Right ventricle myocardium inferior (tissue), 1 donor: Measurements from ENCODE around the gene B3GAT3. TPM values are rescaled to one million over a fixed set of nuclear protein-coding genes. Genes with fewer than 3 reads are reported as not detected.
"Not testable (repeated sequence)": the region's sequence is repeated elsewhere in the genome, so short reads cannot be mapped to it uniquely, and the experiment has no call there.

Experiments
- ATAC-seq: fragments of 200-7000 bp; cut with Tn5 transposase; one replicate; pipeline ENCODE4 v1.9.1; 2020; ENCODE audit warnings: mild to moderate bottlenecking, moderate library complexity
- DNase-seq: peaks from one replicate; pipeline ENCODE4 v3.0.0; 2021; ENCODE audit errors: missing footprints
- intact Hi-C: fragments of 100-400 bp; cut with DNase I; formaldehyde crosslinking; loops from one replicate; pipeline ENCODE4 v1.11.0; 2022
- total RNA-seq: library from RNA; stranded (reverse); fragmentation: NEBNext Ultra II Directional; extraction: Animal tissue kit (Norgen Biotek cat#: 25700); gene quantifications from one replicate; pipeline ENCODE4 v1.2.1, GENCODE V29; 2021
- donor health status: DM: no; HTN: yes; CAD: no; lungs with severe emphysema.

B3GAT3 gene
- total RNA-seq, 1 donor from 2014 or later = 12.8 TPM

DNA sequence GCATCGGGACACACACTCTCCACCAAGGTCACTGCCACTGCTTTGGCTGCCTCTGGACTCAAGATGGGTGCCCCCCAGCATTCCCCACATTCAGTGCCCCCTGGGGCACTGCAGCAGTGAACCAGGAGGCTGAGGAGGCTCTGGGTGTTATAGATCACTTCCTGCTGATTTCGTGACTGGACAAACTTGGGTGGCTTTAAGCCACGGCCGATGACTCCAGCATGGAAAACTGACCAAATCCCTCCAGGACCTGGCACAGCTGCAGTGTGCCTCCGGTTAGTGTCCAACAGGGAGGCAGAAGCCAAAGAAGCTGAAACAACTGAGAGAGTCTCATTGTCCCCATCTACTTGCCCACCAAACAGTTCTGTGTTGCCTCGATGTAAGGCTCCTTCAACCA lies 25.8 kb upstream of the B3GAT3 start:
- intact Hi-C loops = no loop called here
- DNase-seq (no peak), ATAC-seq (no peak)

DNA sequence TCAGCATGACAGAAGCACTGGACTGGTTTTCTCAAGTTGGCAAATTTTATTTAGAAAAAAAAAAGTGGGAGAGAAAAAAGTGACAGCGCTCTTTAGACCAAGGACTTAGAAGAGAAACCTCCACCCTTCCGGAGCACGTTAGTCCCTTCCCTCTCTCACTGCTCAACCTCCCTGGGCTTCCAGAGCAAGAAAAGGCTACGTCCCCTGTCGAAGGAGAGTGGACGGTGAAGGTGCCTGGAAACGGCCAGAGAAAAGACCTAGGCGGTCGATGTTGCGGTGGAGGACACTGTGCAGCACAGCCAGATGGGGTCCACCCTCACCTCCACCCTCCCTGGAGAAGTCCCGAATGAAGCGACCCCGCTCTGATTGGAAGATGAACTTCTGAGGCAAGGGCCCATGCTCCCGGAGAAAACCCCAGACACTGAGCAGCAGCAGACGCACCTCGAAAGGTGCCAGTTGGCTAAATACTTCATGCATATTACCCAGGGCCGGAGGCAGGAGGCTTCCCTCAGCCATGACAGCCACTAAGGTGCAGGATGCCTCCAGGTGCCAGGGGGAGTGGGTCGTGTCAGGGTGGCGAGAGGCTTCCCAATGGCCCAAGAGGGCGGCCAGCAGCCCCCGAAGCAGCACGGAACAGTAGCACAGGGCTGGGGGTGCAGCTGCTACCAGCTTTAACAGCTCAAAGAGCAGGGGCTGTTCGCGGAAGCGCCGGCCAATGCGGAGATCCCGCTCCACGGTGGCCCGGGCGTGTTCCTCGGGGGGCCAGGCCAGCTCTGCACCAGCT lies 25.2 kb upstream of the B3GAT3 start:
- DNase-seq (no peak), ATAC-seq (no peak)
- intact Hi-C loops = no loop called here

DNA sequence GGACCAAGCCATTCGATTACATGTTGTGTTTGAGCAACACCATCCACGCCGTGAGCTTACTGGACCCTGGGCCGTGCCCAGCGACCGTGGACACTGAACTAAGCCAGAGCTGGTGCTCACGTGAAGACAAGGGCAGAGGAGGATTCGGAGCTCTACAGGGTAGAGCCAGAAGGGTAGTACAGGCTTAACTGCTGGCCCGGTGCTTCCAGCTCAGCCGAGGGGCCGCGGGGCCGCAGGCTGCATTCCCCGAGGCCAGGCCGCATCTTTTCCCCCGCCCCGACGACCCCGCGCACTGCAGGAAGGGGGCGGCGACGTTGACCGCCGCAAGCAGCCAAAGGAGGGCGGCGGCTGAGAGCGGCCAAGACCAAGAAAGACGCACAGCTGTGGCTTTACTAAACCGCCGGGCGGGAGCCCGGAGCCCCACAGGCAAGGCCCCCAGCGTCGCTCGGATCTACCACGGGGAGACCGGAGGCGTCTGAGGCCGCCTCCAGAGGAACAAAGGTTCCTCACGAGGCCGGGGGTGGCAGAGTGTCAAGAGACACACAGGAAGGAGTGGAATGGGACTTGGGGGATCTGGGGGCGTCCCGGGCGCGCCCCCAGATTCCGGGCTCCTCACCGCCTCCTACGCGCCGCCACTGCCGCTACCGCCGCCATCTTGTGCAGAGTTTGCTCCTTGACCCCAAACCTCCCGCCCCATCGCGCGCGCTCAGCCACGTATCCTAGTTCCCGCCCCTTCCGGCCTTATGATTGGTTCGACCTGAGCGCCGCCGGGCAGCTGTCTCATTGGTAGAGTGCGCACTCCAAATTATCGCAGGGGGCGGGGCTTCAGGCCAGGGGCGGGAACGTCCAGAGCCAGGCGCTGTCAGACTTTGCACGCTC lies 24.4 kb upstream of the B3GAT3 start, which contains the start of gene GANAB:
Gene GANAB (minus strand): TSS at position 668 of the 879 bp plus-strand sequence. CDS start 14 bp downstream, at position 654.
- peak; percentile 100 for DNase-seq
- ATAC-seq = peak; percentile 98
- intact Hi-C loops = loop anchor here (2.0 kb wide), 1 partner anchor 23 kb away; no protein-coding TSS in a partner anchor

DNA sequence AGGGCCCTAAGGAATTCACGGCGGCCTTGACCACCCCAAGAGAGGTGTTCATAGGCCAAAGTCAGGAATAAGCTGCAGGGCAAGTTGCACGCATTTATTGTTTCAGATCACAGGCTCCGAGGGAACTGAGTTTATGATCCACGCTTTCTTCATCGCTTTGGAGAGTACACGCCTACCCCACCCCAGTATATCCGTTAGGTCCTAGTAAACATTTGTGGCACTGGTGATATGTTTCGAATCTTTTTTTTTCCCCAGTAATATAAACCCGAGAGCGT lies 23.8 kb upstream of the B3GAT3 start:
- intact Hi-C loops = loop anchor here (2.0 kb wide), 1 partner anchor 23 kb away; no protein-coding TSS in a partner anchor
- DNase-seq = no peak
- ATAC-seq = no peak

DNA sequence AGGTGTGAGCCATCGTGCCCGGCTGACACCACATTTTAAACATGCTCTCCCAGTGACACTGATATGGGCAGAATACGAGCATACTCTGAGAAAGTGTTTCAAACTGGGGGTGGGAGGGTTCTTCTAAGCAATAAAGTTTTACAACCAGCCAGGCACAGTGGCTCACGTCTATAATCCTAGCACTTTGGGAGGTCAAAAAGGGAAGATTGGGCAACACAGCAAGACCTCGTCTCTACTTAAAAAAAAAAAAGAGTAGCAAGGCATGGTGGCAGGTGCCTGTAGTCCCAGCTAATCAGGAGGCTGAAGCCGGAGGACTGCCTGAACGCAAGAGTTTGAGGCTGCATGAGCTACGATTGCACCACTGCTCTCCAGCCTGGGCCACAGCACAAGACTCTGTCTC lies 22.4 kb upstream of the B3GAT3 start:
- intact Hi-C loops = loop anchor here (2.0 kb wide), 1 partner anchor 21 kb away; no protein-coding TSS in a partner anchor
- DNase-seq (no peak), ATAC-seq (no peak)

DNA sequence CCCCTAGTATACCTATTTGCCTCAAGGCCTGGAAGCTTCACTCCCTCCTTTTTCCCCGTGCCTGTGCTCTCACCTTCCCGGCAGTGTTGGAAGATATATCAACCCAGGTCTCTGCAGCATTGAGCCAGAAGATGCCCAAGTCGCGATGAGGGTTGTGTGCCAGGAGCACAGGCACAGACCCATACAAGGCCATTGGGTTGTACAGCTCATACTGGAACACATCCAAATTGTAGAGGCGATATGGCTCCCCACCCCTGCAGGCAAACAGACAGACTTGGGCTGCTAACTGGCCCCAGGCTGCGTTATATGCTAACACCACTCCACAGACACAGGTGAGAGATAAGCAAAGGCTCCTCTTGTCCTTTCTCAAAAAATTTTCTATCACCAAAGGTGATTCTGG lies 10.7 kb upstream of the B3GAT3 start:
- intact Hi-C loops = no loop called here
- ATAC-seq (no peak), DNase-seq (no peak)

DNA sequence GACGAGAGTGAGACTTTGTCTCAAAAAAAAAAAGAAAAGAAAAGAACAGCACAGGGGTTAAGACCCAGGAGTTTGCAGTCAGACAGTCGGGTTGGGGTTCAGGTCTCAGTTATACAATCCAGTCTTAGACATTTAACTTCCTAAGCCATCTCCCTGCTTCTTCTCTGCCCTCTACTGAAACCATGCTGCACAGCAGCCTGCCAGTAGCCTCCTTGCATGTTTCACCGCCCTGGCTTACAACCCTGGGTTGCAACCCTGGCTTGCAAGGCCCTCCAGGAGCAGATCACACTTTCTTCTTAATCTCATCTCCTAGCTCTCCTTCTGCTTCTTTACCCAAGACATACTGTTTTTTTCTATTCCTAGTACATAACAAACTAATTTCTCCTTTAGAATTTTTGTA lies 5.9 kb upstream of the B3GAT3 start:
- DNase-seq (no peak), ATAC-seq (no peak)
- intact Hi-C loops = no loop called here

DNA sequence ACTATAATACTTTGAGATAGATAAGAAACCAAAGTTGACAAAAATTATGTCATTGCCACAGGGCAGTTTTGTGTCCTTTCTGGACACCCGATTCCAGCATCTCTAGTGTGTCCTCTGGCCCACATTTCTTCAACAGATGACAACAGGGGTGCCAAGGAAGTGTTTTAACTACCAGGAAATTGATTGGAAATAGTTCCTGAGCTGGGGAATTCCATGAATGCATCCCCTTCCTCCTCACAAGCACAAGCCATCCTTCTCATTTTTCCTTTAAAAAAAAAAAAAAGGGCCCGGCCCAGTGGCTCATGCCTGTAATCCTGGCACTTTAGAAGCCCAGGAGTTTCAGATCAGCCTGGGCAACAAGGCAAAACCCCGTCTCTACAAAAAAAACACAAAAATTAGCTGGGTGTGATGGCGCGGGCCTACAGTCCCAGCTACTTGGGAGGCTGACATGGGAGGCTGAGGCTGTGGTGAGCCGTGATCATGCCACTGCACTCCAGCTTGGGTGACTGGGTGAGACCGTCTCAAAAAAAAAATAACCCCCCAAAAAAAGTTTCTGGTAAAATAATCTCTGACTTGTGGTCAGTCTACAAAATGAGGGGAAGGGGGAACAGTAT lies 797 bp upstream of the B3GAT3 start:
- DNase-seq (no peak), ATAC-seq (no peak)
- intact Hi-C loops = loop anchor here (2.0 kb wide), 1 partner anchor 22 kb away; no protein-coding TSS in a partner anchor

DNA sequence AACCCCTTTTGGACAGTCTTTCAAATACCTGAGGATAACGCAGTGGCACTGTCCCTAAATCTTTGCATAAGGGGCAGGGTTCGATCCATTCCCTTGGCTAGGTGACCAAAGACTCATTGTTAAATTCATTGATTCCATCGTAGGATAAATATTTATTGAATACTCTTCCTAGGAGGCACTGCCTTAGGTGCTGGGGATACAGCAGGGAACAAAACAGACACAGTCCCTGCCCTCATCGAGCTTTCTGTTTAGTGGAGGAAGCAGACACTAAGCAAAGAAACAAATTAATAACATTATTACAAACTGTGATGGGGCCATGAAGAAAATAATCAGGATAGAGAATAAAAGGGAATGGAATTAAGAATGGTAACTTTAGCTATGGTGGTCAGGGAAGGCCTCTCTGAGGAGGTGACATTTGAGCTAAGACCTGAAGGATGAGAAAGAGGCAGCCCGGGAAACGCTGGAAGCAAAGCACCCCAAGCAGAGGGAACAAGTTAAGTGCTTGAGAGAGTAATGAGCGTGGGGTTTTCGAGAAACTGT lies 689 bp downstream of the B3GAT3 start:
- DNase-seq (no peak), ATAC-seq (no peak)
- intact Hi-C loops = no loop called here

DNA sequence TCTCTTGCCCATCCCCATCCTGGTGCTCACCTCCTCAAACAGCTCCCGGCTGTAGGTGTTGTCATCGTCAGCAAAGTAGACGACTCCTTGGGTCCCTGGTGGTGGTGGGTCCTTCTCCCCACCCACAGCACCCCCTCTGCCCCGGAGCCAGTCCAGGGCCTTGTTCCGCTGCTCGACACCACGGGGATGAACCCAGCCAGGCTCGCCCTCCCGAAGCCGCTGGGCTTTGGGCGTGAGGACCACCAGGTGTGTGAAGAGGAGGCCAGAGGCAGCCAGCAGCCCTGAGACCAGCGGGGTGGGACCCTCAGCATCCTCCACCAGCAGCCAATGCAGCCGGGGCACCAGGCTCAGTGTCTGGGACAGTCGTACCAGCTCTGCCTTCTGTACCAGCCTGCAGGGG lies 4.8 kb downstream of the B3GAT3 start:
- ATAC-seq, intact Hi-C loops, DNase-seq: not testable (repeated sequence)

DNA sequence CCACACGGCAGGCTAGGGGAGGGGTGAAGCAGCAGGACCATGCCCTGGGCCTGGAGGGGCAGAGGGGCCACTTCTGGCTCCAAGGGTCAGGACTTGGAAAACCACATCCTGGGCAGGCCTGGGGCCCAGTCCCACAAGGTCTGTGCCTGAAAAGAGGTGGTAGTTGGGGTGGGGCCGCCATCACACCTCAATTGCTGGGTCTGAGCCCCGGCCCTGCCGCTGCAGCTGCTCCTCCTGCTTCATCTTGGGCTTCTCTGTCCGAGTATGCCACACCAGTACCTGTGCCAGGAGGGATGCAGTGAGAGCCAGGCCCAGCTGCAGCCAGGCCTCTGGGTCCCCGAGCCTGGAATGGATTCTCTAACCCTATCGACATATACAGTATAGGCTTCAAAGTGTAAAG lies 6.3 kb downstream of the B3GAT3 start:
- intact Hi-C loops = no loop called here
- no peak for DNase-seq
- ATAC-seq = no peak

DNA sequence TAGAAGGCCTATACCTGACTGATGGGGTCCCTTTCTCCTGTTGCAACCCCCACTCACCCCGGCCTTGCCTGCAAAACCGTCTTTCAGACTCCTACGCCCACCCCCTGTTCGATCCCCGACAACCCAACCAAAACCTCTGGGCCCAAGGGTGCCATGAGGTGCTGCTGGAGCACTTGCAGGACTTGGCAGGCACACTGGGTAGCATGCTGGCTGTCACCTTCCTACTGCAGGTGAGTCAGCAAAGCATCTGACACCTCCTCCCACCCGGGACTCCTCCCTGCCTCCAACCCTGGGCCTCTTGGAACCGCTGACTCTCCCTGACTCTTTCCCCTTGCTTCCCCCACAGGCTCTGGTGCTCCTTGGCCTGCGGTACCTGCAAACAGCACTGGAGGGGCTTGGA lies 7.5 kb downstream of the B3GAT3 start:
- ATAC-seq (no peak), DNase-seq (no peak)
- intact Hi-C loops = loop anchor here (5.0 kb wide), 1 partner anchor 48 kb away; no protein-coding TSS in a partner anchor

DNA sequence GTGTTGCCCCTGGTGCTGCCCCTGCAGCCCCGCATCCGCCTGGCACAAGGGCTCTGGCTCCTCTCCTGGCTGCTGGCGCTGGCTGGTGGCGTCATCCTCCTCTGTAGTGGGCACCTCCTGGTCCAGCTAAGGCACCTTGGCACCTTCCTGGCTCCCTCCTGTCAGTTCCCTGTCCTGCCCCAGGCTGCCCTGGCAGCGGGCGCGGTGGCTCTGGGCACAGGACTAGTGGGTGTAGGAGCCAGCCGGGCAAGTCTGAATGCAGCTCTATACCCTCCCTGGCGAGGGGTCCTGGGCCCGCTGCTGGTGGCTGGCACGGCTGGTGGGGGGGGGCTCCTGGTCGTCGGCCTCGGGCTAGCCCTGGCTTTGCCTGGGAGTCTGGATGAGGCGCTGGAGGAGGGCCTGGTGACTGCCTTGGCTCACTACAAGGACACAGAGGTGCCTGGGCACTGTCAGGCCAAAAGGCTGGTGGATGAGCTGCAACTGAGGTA lies 8.5 kb downstream of the B3GAT3 start:
- intact Hi-C loops = loop anchor here (5.0 kb wide), 1 partner anchor 49 kb away; no protein-coding TSS in a partner anchor
- ATAC-seq = no peak
- no peak for DNase-seq

DNA sequence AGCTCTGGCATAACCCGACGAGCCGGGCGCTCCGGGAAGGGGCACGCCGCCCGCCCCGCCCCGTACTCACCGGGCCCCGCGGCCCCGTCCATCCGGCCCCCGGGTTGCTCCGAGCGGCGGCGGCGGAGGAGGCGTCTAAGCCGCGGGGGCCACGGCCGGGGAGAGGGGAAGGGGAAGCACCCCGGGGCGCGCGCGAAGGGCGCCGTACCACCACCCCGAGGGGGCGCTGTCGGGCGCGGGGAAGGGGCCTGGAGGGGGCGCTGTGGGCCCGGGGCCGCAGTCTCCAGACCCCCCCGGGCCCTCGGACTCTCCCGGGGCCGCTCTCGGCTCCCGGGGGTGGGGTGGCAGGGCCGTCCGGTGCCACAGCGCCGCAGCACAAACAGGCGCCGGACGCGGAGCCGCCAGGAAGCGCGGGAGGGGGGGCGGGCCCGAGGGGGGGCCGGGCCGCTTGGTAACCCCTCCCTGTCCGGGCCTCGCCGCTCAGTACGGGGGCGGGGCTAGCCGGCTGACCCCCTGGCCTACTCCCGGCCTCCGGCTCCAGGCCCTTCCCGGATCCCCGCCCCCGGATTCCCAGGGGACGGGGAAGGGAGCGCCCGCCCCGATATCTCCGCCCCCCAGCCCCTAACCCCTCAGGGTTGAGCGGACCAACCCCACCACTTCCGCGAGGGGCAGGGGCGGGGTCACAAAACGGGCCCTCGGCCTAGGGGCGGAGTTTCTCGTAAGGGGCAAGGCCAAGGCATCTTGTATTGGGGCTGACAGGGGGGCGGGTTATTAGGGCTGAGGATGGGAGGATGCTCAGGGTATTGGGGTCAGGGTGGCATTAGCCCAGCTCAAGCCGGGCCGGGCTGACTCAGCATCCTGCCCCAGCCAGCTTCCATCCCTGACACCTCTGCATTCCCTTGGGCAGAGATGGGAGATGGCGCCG lies 9.2 kb downstream of the B3GAT3 start, which contains the start of the genes EML3 and ROM1:
Gene EML3 (minus strand): TSS at position 410 of the 925 bp plus-strand sequence. CDS start 318 bp downstream, at position 92.
Gene ROM1 (plus strand): TSS at position 892 of the 925 bp plus-strand sequence. CDS start 25 bp downstream, at position 917.
- peak; percentile 90 for ATAC-seq
- intact Hi-C loops = loop anchor here (5.0 kb wide), 1 partner anchor 50 kb away; no protein-coding TSS in a partner anchor
- peak; percentile 94 for DNase-seq

DNA sequence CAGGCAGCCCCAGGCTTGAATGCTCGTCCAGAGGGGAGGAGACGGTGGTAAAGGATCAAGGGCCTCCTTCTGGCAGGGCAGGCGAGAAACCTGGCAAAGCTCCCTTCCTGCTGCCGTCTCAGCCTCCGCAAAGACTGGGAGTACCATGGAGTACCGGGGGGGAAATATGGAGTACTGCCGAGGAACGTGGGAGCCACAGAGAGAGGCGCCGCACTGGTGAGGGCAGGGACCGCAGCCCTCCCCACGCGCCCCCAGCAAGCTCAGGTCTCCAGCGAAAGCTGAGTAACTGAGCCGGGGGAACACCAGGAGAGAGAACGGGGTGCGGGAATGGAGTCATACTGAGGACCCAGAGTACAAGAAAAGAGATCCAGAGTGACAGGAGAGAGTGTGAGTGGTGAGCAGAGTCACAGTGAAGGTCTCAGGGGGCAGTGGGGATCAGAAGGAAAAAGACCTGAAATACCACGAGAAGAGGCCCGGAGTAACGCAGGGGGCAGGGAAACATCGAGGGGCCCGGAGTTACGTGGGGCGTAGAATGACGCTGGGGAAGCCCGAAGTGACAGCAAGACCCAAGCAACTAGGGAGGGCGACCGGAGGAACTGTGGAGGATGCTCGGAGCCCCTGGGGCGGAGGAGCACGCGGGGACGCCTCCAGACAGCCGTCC lies 10.0 kb downstream of the B3GAT3 start:
- intact Hi-C loops = loop anchor here (5.0 kb wide), 1 partner anchor 50 kb away; no protein-coding TSS in a partner anchor
- ATAC-seq (peak; percentile 11), DNase-seq (no peak)

DNA sequence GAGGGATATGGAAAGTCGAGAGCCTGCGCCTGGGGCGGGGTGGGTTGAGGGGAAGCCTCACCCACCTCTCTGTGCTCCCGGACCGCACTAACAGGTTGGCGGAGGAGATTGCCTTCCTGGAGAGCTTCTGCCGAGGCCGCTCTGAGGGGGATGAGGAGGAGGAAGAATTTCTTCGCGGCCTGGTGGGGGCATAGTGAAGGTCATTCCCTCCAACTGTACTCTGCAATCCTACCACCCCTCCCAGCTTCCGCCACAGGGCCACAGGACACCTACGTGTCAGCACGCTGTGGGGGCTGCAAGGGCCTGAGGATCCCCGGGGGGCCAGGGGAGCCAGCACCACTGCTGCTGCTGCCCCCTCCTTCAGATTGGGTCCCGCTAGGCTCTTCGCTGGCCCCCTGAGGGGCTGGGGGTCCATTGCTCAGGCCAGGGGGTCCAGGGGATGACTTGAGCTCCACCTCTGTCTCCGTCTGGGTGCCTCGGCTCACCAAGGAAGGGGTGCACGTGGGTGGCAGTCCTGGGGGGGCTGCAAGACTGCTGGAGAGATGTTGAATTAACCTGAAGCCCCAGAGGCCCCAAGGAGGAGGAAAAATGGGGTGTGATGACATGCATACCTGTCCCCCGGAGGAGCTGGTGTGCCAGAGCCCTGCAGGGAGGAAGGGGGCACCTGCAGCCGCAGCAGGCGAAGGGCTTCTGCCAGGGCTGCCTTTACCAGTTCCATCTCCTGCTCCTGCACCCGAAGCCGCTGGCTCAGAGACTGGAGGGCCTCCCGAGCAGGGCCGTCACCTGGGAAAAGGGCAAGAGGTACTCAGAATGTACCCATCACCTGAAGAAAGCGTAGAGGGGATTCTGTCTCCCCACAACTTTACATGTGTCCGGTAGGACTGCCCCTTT lies 10.7 kb downstream of the B3GAT3 start:
- DNase-seq (no peak), ATAC-seq (no peak)
- intact Hi-C loops = loop anchor here (5.0 kb wide), 1 partner anchor 51 kb away; no protein-coding TSS in a partner anchor
